Natural killer cell treated with Interleukin-12 subunit alpha and Interleukin-12 subunit beta and Interleukin-15 and Interleukin-18, amount 100 ng/mL, for 72 hours (primary cell): Measurements from ENCODE around the gene MGMT. TPM values are rescaled to one million over a fixed set of nuclear protein-coding genes. Genes with fewer than 3 reads are reported as not detected.

Source experiments
- ATAC-seq, 2 donors: fragments of 150-1000 bp; cut with Tn5 transposase in 1 of 2; sonication (Bioruptor Pico), chemical (Tn5 transposase) in 1 of 2; 2 replicates each; pipeline ENCODE4 v1.10.0; 2021
- DNase-seq: peaks from one replicate; pipeline ENCODE4 v3.0.0; 2022; ENCODE audit warnings: low spot score
- H3K27ac Mint-ChIP-seq, 2 donors: 1 replicate in 1 of 2; 2 replicates in 1 of 2; pipeline ENCODE4 v1.8.0; 2022; ENCODE audit warnings: mixed read lengths in 2 of 2, mild to moderate bottlenecking in 1 of 2, moderate library complexity in 1 of 2
- H3K27me3 Mint-ChIP-seq, 2 donors: 1 replicate in 1 of 2; 2 replicates in 1 of 2; pipeline ENCODE4 v1.8.0; 2022; ENCODE audit warnings: mixed read lengths in 2 of 2
- H3K36me3 Mint-ChIP-seq: one replicate; pipeline ENCODE4 v1.8.0; 2022; ENCODE audit warnings: mixed read lengths
- H3K4me1 Mint-ChIP-seq, 2 donors: 1 replicate in 1 of 2; 2 replicates in 1 of 2; pipeline ENCODE4 v1.8.0; 2022; ENCODE audit warnings: low read depth in 2 of 2, mixed read lengths in 2 of 2, mild to moderate bottlenecking in 1 of 2
- H3K4me3 Mint-ChIP-seq: one replicate; pipeline ENCODE4 v1.8.0; 2022; ENCODE audit warnings: mixed read lengths
- H3K9me3 Mint-ChIP-seq: 2 replicates; pipeline ENCODE4 v1.8.0; 2022; ENCODE audit warnings: mixed read lengths
- total RNA-seq, 2 donors: library from RNA; stranded (reverse); gene quantifications; one replicate each; pipeline ENCODE4 v1.2.3, GENCODE V29; 2022

Gene MGMT
- total RNA-seq, 2 donors from 2014 or later: 14.3 to 23.6 TPM

GRCh38 chr10:129768437-129769355 is 301.7 kb downstream of the MGMT start:
- H3K27ac Mint-ChIP-seq: no peak overlapping the region
- no peaks in the 10 kb centered on the region for H3K9me3 Mint-ChIP-seq

GRCh38 chr10:129769381-129770116 is 302.5 kb downstream of the MGMT start:
- no peak overlapping the region for H3K4me3 Mint-ChIP-seq
- no peak overlapping the region for H3K27ac Mint-ChIP-seq
- no peak for DNase-seq
- no peak for ATAC-seq
- H3K27me3 Mint-ChIP-seq: no peaks in the 10 kb centered on the region
- H3K9me3 Mint-ChIP-seq: no peaks in the 10 kb centered on the region
- no peaks in the 10 kb centered on the region for H3K4me1 Mint-ChIP-seq
- H3K36me3 Mint-ChIP-seq: no peaks in the 10 kb centered on the region

More at GRCh38 chr10:129768437-129769355, 301.7 kb downstream of the MGMT start:
- no peak overlapping the region for H3K4me3 Mint-ChIP-seq
- H3K27me3 Mint-ChIP-seq: no peaks in the 10 kb centered on the region
- ATAC-seq (no peak), DNase-seq (no peak)
- H3K36me3 Mint-ChIP-seq: no peaks in the 10 kb centered on the region
- H3K4me1 Mint-ChIP-seq: no peaks in the 10 kb centered on the region

GRCh38 chr10:129770286-129770685 is 303.2 kb downstream of the MGMT start:
- H3K27me3 Mint-ChIP-seq: no peaks in the 10 kb centered on the region
- no peak overlapping the region for H3K4me3 Mint-ChIP-seq
- H3K36me3 Mint-ChIP-seq: no peaks in the 10 kb centered on the region
- DNase-seq: no peak
- no peaks in the 10 kb centered on the region for H3K4me1 Mint-ChIP-seq
- no peak for ATAC-seq
- no peaks in the 10 kb centered on the region for H3K9me3 Mint-ChIP-seq
- no peak overlapping the region for H3K27ac Mint-ChIP-seq

GRCh38 chr10:129771024-129771423 is 304.0 kb downstream of the MGMT start:
- no peaks in the 10 kb centered on the region for H3K36me3 Mint-ChIP-seq
- DNase-seq (no peak), ATAC-seq (no peak)
- H3K4me3 Mint-ChIP-seq: no peak overlapping the region
- no peaks in the 10 kb centered on the region for H3K9me3 Mint-ChIP-seq
- no peak overlapping the region for H3K27ac Mint-ChIP-seq
- H3K27me3 Mint-ChIP-seq: no peaks in the 10 kb centered on the region
- H3K4me1 Mint-ChIP-seq: no peaks in the 10 kb centered on the region

- no peak for ATAC-seq
- no peaks in the 10 kb centered on the region for H3K36me3 Mint-ChIP-seq
- no peak overlapping the region for H3K4me3 Mint-ChIP-seq
- no peaks in the 10 kb centered on the region for H3K4me1 Mint-ChIP-seq
- H3K27me3 Mint-ChIP-seq: no peaks in the 10 kb centered on the region
- no peaks in the 10 kb centered on the region for H3K9me3 Mint-ChIP-seq
- H3K27ac Mint-ChIP-seq: no peak overlapping the region
- DNase-seq: no peak
Observed at GRCh38 chr10:129771576-129771975, 304.5 kb downstream of the MGMT start.

GRCh38 chr10:129771991-129772431 is 305.0 kb downstream of the MGMT start:
- Mint-ChIP-seq H3K9me3 (no peaks in the 10 kb centered on the region), H3K4me1 (no peaks in the 10 kb centered on the region), H3K27me3 (no peaks in the 10 kb centered on the region), H3K27ac (no peak overlapping the region), H3K4me3 (no peak overlapping the region), H3K36me3 (no peaks in the 10 kb centered on the region)
- no peak for DNase-seq
- no peak for ATAC-seq

GRCh38 chr10:129772468-129773358 is 305.7 kb downstream of the MGMT start:
- no peaks in the 10 kb centered on the region for H3K9me3 Mint-ChIP-seq
- H3K36me3 Mint-ChIP-seq: no peaks in the 10 kb centered on the region
- no peaks in the 10 kb centered on the region for H3K27me3 Mint-ChIP-seq
- ATAC-seq (no peak), DNase-seq (no peak)
- no peak overlapping the region for H3K27ac Mint-ChIP-seq
- H3K4me3 Mint-ChIP-seq: no peak overlapping the region
- no peaks in the 10 kb centered on the region for H3K4me1 Mint-ChIP-seq

- DNase-seq: no peak
- H3K27me3 Mint-ChIP-seq: no peaks in the 10 kb centered on the region
- H3K4me3 Mint-ChIP-seq: no peak overlapping the region
- H3K9me3 Mint-ChIP-seq: no peaks in the 10 kb centered on the region
- H3K4me1 Mint-ChIP-seq: no peaks in the 10 kb centered on the region
- ATAC-seq: no peak
- H3K27ac Mint-ChIP-seq: no peak overlapping the region
- no peaks in the 10 kb centered on the region for H3K36me3 Mint-ChIP-seq
Observed at GRCh38 chr10:129773359-129773990, 306.4 kb downstream of the MGMT start.

GRCh38 chr10:129774082-129774735 is 307.2 kb downstream of the MGMT start:
- H3K4me3 Mint-ChIP-seq: no peak overlapping the region
- H3K27me3 Mint-ChIP-seq: no peaks in the 10 kb centered on the region
- H3K4me1 Mint-ChIP-seq: no peaks in the 10 kb centered on the region
- DNase-seq (no peak), ATAC-seq (no peak)
- H3K9me3 Mint-ChIP-seq: no peaks in the 10 kb centered on the region
- H3K27ac Mint-ChIP-seq: no peak overlapping the region
- no peaks in the 10 kb centered on the region for H3K36me3 Mint-ChIP-seq

- Mint-ChIP-seq H3K36me3 (no peaks in the 10 kb centered on the region), H3K27ac (no peak overlapping the region), H3K4me1 (no peaks in the 10 kb centered on the region), H3K9me3 (no peaks in the 10 kb centered on the region), H3K27me3 (no peaks in the 10 kb centered on the region), H3K4me3 (no peak overlapping the region)
- ATAC-seq (no peak), DNase-seq (no peak)
Observed at GRCh38 chr10:129774736-129775401, 307.8 kb downstream of the MGMT start.

- no peaks in the 10 kb centered on the region for H3K27me3 Mint-ChIP-seq
- no peak overlapping the region for H3K27ac Mint-ChIP-seq
- H3K9me3 Mint-ChIP-seq: no peaks in the 10 kb centered on the region
- H3K4me3 Mint-ChIP-seq: no peak overlapping the region
- DNase-seq (no peak), ATAC-seq (peak in 1 of 2 donors; percentile 26)
- no peaks in the 10 kb centered on the region for H3K36me3 Mint-ChIP-seq
- no peaks in the 10 kb centered on the region for H3K4me1 Mint-ChIP-seq
Observed at GRCh38 chr10:129775681-129776080, 308.6 kb downstream of the MGMT start.

GRCh38 chr10:129777687-129778086 is 310.6 kb downstream of the MGMT start:
- H3K4me1 Mint-ChIP-seq: no peaks in the 10 kb centered on the region
- no peak for DNase-seq
- no peaks in the 10 kb centered on the region for H3K27me3 Mint-ChIP-seq
- H3K4me3 Mint-ChIP-seq: no peak overlapping the region
- no peak for ATAC-seq
- no peaks in the 10 kb centered on the region for H3K9me3 Mint-ChIP-seq
- H3K27ac Mint-ChIP-seq: no peak overlapping the region
- no peaks in the 10 kb centered on the region for H3K36me3 Mint-ChIP-seq
